Upper lobe of left lung (tissue), 6 donors: Measurements from ENCODE around the gene TCP11. TPM values are rescaled to one million over a fixed set of nuclear protein-coding genes. Genes with fewer than 3 reads are reported as not detected.

Experiments
- ATAC-seq, 2 donors: fragments of 200-7000 bp; cut with Tn5 transposase; one replicate each; pipeline ENCODE4 v1.9.1; 2022; ENCODE audit warnings: mild to moderate bottlenecking in 2 of 2, moderate library complexity in 2 of 2; ENCODE audit not compliant: low FRiP score in 2 of 2
- DNase-seq, 2 donors: peaks; one replicate each; pipeline ENCODE4 v3.0.0-alpha.2; 2019 to 2020
- H3K27ac ChIP-seq, 4 donors: fragments of 200-600 bp; sonication (generic); one replicate each; pipeline ENCODE4 v1.5.1; 2016 to 2019
- H3K27me3 ChIP-seq, 4 donors: fragments of 200-600 bp; sonication (generic); one replicate each; pipeline ENCODE4 v1.5.1; 2017 to 2019
- H3K36me3 ChIP-seq, 4 donors: fragments of 200-600 bp; sonication (generic); one replicate each; pipeline ENCODE4 v1.5.1; 2016 to 2019
- H3K4me1 ChIP-seq, 4 donors: fragments of 200-600 bp; sonication (generic); one replicate each; pipeline ENCODE4 v1.5.1; 2018 to 2019
- H3K4me3 ChIP-seq, 4 donors: fragments of 200-600 bp; sonication (generic); one replicate each; pipeline ENCODE4 v1.5.1; 2017 to 2019; ENCODE audit warnings: mild to moderate bottlenecking in 2 of 4, moderate library complexity in 1 of 4
- H3K9me3 ChIP-seq, 4 donors: fragments of 200-600 bp; sonication (generic); one replicate each; pipeline ENCODE4 v1.5.1; 2018 to 2019
- EP300 ChIP-seq, 4 donors: sonication (generic); formaldehyde crosslinking; IDR thresholded peaks; one replicate each; pipeline ENCODE4 v1.5.1; 2017; ENCODE audit warnings: antibody characterized with exemption in 4 of 4, control low read depth in 2 of 4
- POLR2A ChIP-seq, 4 donors: fragments of 450-650 bp; IDR thresholded peaks; one replicate each; pipeline ENCODE4 v1.5.1; 2016 to 2017; ENCODE audit warnings: antibody characterized with exemption in 4 of 4, mild to moderate bottlenecking in 2 of 4
- POLR2AphosphoS5 ChIP-seq, 2 donors: sonication (generic); formaldehyde crosslinking; IDR thresholded peaks; one replicate each; pipeline ENCODE4 v1.5.1; 2017; ENCODE audit warnings: antibody characterized with exemption in 2 of 2
- whole genome bisulfite sequencing, 2 donors: methylation state at CpG; one replicate each; pipeline ENCODE4 v1.1.5; 2017 to 2018; 5-methylcytosine and 5-hydroxymethylcytosine counted together
- total RNA-seq, 6 donors: library from RNA; depleted of rRNA in 4 of 6; stranded (reverse); fragments of >200 nt in 4 of 6; gene quantifications; one replicate each; pipeline versions ENCODE4 v1.1.0 to v1.2.1, GENCODE V29; 2016 to 2021
- TF ChIP-seq, protein P1 (sequence below), 6 experiments: fragments of 450-650 bp in 4 of 6; fragments of 200-600 bp in 2 of 6; sonication (generic) in 2 of 6; IDR thresholded peaks; one replicate each; pipeline ENCODE4 v1.5.1; 2016 to 2019; ENCODE audit warnings: antibody characterized with exemption in 6 of 6
- donor health status: DM: no; HTN: no; CAD: no; lungs with moderate emphysema.
- donor health status: DM: no; HTN: yes; CAD: no; lungs with severe emphysema.

Gene TCP11
- total RNA-seq, 6 donors from 2014 or later: 0.30 to 0.89 (median 0.46) TPM; not detected in 3

DNA sequence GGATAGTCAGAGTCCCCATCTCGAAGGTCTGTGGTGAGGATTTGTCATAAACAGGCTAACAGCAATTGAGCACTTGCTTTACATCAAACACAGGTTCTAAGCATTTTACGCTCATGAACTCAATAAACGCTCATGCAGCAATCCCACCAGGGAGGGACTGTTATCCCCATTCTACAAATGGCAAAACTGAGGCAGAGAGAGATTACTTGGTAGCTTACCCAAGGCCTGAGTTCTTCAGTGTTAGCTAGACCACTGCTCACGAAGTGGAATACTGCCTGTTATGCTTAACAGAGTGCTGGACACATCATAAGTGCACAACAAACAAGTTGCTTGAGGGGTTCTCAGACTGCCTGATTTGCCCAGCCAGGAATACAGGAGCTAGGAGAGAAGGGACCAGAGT lies 23.7 kb upstream of the TCP11 start:
- H3K4me1 ChIP-seq: peaks cover 0 to 26% (median 6%) of the 10 kb centered on the region in 4 donors
- H3K4me3 ChIP-seq: no peak overlapping the region
- no peaks in the 10 kb centered on the region for H3K36me3 ChIP-seq
- WGBS, 2 donors: 78 to 91% methylated on average over 4 of the region's 4 CpGs
- H3K27ac ChIP-seq: peak overlapping the region in 1 of 4 donors; percentile 3
- TF ChIP-seq EP300 (IDR thresholded peaks at IDR 0.05) (no peak), POLR2AphosphoS5 (IDR thresholded peaks at IDR 0.05) (no peak), POLR2A (IDR thresholded peaks at IDR 0.05) (no peak)
- TF ChIP-seq, protein P1, sequence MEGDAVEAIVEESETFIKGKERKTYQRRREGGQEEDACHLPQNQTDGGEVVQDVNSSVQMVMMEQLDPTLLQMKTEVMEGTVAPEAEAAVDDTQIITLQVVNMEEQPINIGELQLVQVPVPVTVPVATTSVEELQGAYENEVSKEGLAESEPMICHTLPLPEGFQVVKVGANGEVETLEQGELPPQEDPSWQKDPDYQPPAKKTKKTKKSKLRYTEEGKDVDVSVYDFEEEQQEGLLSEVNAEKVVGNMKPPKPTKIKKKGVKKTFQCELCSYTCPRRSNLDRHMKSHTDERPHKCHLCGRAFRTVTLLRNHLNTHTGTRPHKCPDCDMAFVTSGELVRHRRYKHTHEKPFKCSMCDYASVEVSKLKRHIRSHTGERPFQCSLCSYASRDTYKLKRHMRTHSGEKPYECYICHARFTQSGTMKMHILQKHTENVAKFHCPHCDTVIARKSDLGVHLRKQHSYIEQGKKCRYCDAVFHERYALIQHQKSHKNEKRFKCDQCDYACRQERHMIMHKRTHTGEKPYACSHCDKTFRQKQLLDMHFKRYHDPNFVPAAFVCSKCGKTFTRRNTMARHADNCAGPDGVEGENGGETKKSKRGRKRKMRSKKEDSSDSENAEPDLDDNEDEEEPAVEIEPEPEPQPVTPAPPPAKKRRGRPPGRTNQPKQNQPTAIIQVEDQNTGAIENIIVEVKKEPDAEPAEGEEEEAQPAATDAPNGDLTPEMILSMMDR (IDR thresholded peaks at IDR 0.05): no peak
- no peaks in the 10 kb centered on the region for H3K27me3 ChIP-seq
- no peaks in the 10 kb centered on the region for H3K9me3 ChIP-seq
- ATAC-seq (no peak), DNase-seq (no peak)

DNA sequence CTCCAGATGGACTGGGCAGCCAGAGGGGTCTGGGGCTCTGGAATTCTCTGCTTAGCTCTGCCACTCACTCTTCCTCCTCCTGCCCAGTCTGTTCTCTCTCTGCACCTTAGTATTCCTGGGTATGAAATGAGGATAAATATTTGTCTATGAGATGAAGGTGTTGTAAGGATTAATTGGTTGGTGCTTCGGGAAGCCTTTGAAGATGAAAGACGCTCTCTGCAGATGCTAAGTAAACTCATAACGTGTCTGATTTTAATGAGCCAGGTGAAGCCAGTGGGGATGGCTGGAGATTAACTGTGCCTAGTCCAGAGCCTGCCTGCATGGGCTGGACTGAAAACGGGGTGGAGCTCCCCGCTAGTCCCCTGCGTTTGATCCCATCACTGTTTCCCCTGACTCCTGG lies 23.1 kb upstream of the TCP11 start:
- TF ChIP-seq POLR2AphosphoS5 (IDR thresholded peaks at IDR 0.05): no peak
- TF ChIP-seq POLR2A (IDR thresholded peaks at IDR 0.05): no peak
- TF ChIP-seq, protein P1 (IDR thresholded peaks at IDR 0.05): no peak
- TF ChIP-seq EP300 (IDR thresholded peaks at IDR 0.05): no peak
- no peaks in the 10 kb centered on the region for H3K36me3 ChIP-seq
- DNase-seq (no peak), ATAC-seq (no peak)
- H3K9me3 ChIP-seq: no peaks in the 10 kb centered on the region
- no peak overlapping the region for H3K4me3 ChIP-seq
- WGBS, 2 donors: 84 to 86% methylated on average over 3 to 6 of the region's 6 CpGs
- H3K27me3 ChIP-seq: no peaks in the 10 kb centered on the region
- H3K27ac ChIP-seq: no peak overlapping the region
- peaks cover 0 to 26% (median 6%) of the 10 kb centered on the region in 4 donors for H3K4me1 ChIP-seq

DNA sequence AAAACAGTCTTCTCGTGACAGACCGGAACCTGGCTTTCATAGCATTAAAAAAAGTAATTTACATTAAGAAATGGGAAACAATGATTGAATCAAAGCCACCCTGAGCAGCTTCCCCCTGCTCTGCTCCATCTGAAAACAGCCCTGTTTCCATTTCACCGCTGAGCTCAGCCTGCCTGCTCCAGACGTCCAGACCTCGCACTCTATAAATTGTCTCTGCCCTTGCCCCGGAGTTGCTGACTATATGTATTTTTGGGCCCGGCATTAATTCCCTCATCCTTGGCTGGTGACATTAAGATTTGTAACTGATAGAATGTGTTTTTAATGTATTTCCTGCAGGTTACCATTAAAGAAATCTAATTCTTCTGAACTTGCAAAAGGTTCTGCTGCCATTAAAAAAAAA lies 22.7 kb upstream of the TCP11 start:
- Histone ChIP-seq H3K27ac (no peak overlapping the region), H3K27me3 (no peaks in the 10 kb centered on the region), H3K9me3 (no peaks in the 10 kb centered on the region), H3K4me3 (no peak overlapping the region), H3K36me3 (no peaks in the 10 kb centered on the region), H3K4me1 (peaks cover 0 to 26% (median 6%) of the 10 kb centered on the region in 4 donors)
- TF ChIP-seq POLR2AphosphoS5 (IDR thresholded peaks at IDR 0.05) (no peak), POLR2A (IDR thresholded peaks at IDR 0.05) (no peak), EP300 (IDR thresholded peaks at IDR 0.05) (no peak)
- TF ChIP-seq, protein P1 (IDR thresholded peaks at IDR 0.05): no peak
- 72 to 79% methylated on average over 7 of the region's 7 CpGs for WGBS, 2 donors
- no peak for DNase-seq
- no peak for ATAC-seq

DNA sequence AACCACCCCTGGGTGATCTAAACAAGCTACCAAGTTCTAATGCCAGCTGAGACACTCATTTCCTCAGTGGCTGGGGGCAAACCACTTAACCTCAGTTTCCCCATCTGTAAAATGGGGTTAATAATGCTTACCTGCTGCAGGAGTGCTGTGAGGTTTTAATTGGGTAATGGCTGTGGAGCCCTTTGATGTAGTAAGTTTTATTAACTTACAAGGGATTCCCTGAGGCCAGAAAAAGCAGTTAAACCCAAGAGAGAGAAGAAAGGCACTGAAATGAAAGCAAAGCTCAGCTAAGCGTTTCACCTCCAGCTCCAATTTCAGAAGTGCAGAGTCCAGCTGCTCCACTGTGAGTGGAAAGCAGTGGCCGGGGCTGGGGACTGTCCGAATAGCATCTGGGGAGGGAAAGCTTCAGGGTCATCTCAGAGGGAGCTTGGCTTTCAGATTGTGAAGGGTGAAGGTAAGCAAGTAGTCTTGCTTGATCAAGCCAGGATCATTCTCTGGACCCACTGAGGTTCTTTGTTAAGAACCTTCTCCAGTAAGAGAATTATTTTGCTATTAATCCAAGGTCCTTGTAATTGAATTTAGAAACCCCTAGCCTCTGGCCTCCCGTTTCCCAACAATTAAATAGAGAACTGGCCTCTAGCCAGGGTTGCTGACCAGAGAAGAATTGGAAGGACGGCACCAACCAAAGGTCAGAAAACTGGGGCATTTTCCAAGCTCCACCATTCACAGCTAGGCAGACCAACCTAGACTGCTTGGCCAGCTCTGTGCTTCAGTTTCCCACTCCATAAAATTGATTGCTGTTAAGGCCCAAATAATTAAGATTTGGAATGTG lies 20.9 kb upstream of the TCP11 start:
- TF ChIP-seq EP300 (IDR thresholded peaks at IDR 0.05) (no peak), POLR2AphosphoS5 (IDR thresholded peaks at IDR 0.05) (no peak), POLR2A (IDR thresholded peaks at IDR 0.05) (no peak)
- TF ChIP-seq, protein P1 (IDR thresholded peaks at IDR 0.05): no peak
- Histone ChIP-seq H3K27ac (no peak overlapping the region), H3K4me3 (no peak overlapping the region), H3K9me3 (no peaks in the 10 kb centered on the region), H3K4me1 (peaks cover 0 to 18% (median 6%) of the 10 kb centered on the region in 4 donors), H3K27me3 (no peaks in the 10 kb centered on the region), H3K36me3 (no peaks in the 10 kb centered on the region)
- 63 to 73% methylated on average over 5 of the region's 5 CpGs for WGBS, 2 donors
- ATAC-seq (no peak), DNase-seq (no peak)

DNA sequence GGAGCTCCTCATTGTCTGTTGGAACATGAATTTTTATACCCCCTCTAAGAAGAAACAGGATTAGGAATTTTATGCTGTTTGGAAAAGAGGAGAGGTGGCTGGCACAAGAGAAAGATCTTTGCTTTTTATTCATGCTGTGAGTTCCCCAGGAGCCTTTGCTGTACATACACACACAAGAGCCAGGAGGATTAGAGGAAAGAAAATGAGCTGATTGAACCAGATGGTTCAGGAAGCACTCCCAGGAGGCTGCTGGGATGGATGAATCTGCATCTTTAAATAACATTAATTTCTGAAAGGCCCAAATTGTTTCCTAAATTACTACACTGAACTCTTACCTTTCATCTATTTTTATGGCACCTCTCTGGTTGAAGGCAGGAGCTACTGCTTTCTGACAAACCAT lies 20.1 kb upstream of the TCP11 start:
- Histone ChIP-seq H3K4me1 (peaks cover 0 to 11% (median 6%) of the 10 kb centered on the region in 4 donors), H3K9me3 (no peaks in the 10 kb centered on the region), H3K27me3 (no peaks in the 10 kb centered on the region), H3K4me3 (no peak overlapping the region), H3K36me3 (no peaks in the 10 kb centered on the region), H3K27ac (no peak overlapping the region)
- no peak for DNase-seq
- no peak for ATAC-seq
- TF ChIP-seq POLR2A (IDR thresholded peaks at IDR 0.05): no peak
